Hematopoietic multipotent progenitor cell treated with erythropoietin and hydrocortisone succinate and interleukin-3 and kit ligand, for 6 days (in vitro differentiated cells): ENCODE measurements around the gene SLC37A3.

Experiments
- DNase-seq: peaks from one replicate; pipeline ENCODE4 v3.0.0-alpha.2; 2015

The SLC37A3 gene

DNA sequence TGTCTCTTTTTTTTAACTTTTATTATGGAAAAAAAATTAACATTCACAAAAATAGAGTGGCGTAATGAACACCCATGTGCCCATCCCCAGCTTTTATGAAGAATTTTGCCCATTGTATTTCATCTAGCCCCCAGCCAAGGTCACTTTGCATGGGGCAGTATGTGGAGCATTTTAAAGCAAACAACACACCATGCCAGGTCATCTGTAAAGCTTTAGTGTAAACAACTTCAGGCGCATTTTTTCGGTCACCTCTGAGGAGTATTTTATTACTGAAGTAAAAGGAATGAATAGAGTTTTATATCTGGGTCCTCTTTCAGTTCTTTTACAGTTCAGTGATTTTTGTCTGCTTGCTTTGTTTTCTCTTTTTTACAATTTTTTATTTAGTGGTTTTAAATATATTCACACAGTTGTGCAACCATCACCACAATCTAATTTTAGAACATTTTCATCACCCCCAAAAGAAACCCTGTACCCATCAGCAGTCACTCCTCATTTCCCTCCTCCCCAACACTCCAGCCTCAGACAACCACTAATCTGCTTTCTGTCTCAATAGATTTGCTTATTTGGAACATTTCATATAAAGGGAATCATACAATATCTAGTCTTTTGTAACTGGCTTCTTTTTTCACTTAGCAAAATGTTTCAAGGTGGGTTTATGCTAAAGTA is 87.9 kb downstream of the SLC37A3 start:
- no peak for DNase-seq

DNA sequence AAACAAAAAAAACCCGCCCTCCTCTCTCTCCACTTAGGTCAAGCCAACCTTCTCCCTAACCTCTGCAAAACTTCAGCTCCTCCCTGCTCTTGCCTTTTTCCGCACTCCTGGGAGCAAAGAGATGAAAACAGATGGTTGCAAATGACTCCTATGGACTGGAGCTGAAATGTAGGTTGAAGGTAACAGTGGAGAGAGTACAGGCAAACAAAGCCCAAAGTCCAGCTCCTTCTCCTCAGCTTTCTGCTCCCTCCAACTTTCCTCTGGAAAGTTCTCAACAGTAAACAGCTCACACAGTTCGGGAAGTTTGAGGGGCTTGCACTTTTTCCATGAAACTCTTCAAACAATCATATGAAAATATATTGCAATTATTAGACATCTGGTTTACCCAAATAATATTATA is 90.3 kb downstream of the SLC37A3 start:
- no peak for DNase-seq

DNA sequence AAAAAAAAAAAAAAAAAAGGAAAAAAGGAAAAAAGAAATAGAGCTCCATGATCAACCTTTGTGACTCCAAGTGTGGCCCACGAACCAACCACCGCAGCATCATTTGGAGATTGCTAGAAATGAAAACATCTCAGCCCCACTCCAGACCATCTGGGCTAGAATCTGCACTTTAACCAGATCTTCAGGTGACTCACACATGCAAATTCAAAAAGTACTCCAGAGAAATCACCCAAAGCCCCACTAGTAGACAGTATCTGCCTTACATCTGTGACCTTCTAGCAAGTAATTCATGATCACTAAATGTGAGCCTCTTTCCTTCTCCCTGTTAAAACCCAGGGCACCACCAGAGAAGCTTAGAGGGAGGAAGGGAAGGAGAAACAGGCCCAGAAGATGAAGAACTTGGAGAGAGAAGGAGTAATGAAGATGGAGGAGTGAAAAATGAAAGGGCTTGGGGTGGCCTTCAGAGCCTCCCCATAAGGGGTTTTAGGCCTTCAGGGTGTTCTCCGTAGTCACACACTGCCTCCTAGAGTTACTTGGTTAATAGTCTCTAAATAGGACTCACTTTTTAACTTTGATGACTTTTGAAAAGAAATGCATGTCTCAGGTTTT is 94.0 kb downstream of the SLC37A3 start:
- peak; percentile 70 for DNase-seq

DNA sequence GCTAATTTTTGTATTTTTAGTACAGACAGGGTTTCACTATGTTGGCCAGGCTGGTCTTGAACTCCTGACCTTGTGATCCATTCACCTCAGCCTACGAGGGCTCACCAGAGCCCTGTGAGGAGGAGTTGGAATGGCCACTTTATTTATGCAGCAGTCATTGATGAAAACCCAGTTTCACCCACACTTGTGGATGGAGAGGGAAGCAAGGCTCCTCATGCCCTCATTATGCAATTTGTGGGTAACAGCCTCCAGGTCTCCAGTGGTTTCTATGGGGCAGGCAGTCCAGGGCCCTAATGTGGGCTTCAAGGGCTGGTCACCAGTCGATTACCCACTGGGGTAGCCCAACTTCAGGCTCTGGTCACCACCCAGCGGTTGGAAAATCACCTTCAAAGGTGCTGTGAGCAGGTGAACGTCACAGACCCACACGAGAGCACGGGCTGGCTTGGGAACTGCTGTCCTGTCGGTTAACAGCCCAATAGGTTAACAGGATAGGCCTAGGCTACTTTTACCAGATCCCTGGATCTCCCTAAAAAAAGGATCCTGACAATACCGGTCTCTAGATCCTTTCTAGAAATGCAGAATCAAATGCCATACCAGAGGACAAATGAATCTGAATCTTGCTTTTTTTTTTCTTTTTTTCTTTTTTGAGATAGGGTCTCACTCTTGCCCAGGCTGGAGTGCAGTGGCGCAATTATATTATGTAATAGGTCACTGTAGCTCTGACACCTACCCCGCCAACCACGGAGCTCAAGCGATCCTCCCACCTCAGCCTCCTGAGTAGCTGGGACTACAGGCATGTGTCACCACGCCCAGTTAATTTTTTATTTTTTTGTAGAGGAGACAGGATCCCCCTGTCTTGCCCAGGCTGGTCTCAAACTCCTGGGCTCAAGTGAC is 97.8 kb downstream of the SLC37A3 start:
- no peak for DNase-seq

DNA sequence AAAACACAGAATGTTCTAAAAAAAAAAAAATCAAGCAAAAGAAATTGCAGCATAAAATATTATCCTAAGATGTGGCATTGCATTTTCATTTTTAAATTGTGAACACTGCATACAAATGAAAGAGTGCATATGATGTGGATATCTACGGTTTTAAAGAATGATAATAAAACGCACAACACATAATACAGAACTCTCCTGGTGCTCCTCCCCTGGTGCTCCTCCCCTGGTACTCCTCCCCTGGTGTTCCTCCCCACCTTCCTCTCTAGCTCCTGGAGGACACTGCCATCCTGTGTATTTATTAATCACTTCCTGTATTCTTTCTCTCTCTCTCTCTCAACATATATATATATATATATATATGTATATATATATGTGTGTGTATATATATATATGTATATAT is 100.1 kb downstream of the SLC37A3 start:
- no peak for DNase-seq

DNA sequence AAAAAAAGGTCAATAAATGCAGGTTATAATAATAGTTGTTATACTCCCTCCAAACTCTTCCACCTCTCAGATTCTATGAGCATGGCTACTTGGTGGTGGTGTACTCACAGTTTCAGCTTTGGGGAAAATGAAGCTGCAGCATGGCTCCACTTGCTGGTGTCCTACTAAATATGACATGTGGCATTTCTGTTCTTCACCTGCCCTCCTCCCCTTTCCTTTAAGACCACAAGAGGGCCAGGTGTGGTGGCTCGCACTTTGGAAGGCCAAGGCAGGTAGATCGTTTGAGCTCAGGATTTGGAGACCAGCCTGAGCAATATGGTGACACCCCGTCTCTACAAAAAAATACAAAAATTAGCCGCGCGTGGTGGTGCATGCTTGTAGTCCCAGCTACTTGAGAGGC is 101.1 kb downstream of the SLC37A3 start:
- no peak for DNase-seq

DNA sequence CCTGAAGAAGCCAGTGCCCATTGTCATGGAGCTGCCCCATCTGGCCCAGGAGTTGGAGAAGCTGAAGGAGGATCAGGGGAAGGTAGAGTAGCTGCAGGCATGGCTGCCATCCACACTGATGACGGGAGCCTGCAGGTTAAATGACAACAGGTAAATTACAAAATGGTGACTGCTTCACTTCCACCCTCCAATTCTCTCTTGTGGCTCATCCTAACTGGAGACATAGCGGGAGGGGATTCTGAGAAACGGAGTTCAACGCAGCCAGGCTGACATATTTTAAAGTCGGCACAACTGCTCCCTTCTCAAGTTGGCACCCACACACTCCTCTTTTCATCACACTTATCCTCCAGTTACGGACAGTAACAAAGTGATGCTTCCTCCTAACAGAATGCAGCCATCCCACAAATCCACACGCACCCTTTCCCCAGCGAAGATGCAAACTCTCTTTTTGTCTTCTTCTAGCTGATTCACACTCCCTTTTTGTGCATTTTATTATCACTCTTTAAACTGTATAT is 103.0 kb downstream of the SLC37A3 start:
- DNase-seq: no peak

DNA sequence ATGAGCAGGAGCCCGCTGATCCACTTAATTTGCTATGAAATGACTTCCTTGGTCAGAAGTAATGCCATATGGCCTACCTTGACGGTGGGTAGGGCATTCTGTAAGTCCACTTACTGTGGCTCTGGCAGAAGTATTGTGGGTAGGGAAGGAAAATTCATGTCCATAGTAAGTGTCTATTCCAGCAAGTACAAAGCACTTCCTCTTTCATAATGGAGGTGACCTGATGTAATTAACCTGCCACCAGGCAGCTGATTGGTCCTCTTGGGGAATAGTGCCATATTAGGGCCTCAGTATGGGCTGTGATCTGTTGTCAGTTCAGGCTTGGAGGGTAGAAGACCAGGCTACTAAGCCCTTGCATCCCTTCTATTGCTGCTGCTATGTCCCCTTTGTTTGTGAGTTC is 103.9 kb downstream of the SLC37A3 start:
- DNase-seq: no peak

DNA sequence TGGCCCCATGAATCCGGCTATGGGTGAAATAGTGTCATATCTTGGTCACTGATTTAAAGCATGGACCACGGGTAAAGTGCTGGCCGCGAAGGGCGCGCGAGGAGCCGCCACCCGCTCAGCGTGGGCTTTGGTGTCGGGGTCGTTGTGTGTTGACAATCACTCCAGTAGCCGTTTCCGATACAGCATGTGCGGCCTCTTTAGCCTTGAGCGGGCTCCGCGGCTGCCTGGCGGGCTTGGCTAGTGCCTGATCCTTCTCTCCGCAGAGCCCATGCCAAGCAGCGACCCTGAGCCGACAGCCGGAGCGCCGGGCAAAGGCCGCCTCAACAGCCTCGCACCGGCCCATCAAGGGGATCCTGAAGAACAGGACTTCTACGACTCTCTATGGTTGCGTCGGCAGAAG is 105.9 kb downstream of the SLC37A3 start:
- DNase-seq: no peak

DNA sequence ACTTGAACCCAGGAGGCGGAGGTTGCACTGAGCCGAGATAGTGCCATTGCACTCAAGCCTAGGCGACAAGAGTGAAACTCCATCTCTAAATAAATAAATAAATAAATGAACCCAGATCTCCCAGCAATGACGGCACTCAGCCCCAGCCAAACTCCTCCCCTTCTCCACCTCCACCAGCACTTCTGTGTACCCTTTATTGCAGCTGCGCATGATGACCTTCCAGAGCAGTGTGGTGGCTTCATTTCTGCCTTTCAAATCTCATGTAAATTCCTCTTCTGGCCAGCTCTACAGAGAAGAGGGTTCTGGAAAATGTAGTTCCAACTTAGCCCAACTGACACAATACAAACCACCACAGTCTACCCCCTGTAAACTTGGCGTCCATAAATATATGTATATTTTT is 108.5 kb downstream of the SLC37A3 start:
- DNase-seq: no peak

DNA sequence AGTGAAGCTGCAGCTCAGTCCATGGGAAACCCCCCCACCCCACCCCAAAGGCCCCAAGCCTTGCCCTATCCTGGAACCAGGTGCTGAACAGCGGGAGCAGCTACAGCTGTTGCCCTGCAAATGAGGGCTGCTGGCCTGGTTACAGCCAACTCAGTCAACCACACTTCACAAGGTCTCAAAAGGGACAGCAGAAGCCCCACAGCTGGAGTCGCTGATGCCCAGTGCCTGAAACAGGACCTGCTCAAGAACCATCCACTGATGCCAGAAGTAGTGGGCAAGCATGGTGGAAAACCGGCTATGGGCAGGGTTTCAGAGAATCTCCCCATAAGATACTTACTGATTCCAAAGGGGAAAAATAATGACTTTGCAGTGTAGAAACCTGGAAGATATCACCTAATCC is 110.3 kb downstream of the SLC37A3 start:
- no peak for DNase-seq

DNA sequence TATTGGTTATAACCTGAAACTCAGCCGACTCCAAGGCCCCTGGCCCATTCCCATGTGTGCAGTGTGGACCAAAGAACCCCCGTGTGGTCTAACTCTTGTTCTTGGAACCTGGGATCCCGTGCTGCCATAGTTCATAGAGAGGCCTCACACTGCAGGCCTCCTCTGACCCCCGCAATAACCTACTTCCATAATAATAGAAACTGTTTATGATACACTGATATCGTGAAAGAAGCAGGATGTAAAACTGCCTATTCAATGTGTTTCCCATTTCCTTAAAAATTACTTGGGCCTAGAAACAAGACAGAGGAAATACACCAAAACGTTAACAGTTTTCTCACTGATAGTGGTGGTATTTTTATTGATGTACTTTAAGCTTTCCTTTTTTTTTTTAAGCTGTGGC is 112.4 kb downstream of the SLC37A3 start:
- no peak for DNase-seq

DNA sequence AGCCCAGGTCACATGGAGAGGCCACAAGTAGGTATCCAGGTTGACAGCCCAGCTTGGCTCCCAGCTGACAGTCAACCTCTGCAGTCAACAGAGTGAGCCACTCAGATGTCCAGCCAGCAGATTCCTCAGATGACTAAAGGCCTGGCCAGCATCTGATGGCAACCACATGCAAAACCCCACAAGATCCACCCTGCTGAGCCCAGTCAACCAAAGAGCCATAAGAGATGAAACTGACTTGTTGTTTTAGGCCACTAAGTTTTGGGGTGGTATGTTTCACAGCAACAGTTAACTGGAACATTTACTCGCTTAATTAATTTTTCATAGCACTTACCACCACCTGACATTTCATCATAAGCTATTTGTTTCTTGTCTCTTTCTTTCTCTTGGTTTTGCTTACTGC is 114.3 kb downstream of the SLC37A3 start:
- no peak for DNase-seq
